Coronary artery (tissue), 2 donors: Measurements from ENCODE around the gene OPCML.

Experiments used
- DNase-seq: peaks from one replicate; pipeline ENCODE4 v3.0.0-alpha.2; 2017; ENCODE audit warnings: low spot score
- H3K27ac ChIP-seq, 2 donors: fragments of 200-600 bp; sonication (generic); one replicate each; pipeline ENCODE4 v1.5.1; 2016 to 2019
- H3K4me3 ChIP-seq: fragments of 200-600 bp; sonication (generic); 2 replicates; pipeline ENCODE4 v1.5.1; 2016; ENCODE audit warnings: mild to moderate bottlenecking, moderate library complexity
- CTCF ChIP-seq: fragments of 200-600 bp; sonication (generic); IDR thresholded peaks from one replicate; pipeline ENCODE4 v1.5.1; 2019; ENCODE audit warnings: antibody characterized with exemption

OPCML gene

GRCh38 chr11:132987936-132988335 is 544.4 kb downstream of the OPCML start:
- no peak overlapping the region for H3K27ac ChIP-seq
- no peak for TF ChIP-seq CTCF
- DNase-seq: no peak

GRCh38 chr11:132983641-132983978 is 548.7 kb downstream of the OPCML start:
- Histone ChIP-seq H3K4me3 (no peak overlapping the region), H3K27ac (no peak overlapping the region)
- TF ChIP-seq CTCF: no peak
- DNase-seq: no peak

More at GRCh38 chr11:132987936-132988335, 544.4 kb downstream of the OPCML start:
- H3K4me3 ChIP-seq: no peak overlapping the region

- DNase-seq: no peak
- TF ChIP-seq CTCF: no peak
- Histone ChIP-seq H3K27ac (no peak overlapping the region), H3K4me3 (no peak overlapping the region)
These were observed 549.3 kb downstream of the OPCML start for GRCh38 chr11:132982772-132983640.

- Histone ChIP-seq H3K4me3 (no peak overlapping the region), H3K27ac (no peak overlapping the region)
- no peak for TF ChIP-seq CTCF
- no peak for DNase-seq
These were observed 551.0 kb downstream of the OPCML start for GRCh38 chr11:132981131-132981956.

GRCh38 chr11:132980670-132981069 is 551.6 kb downstream of the OPCML start:
- DNase-seq: no peak
- no peak for TF ChIP-seq CTCF
- Histone ChIP-seq H3K4me3 (no peak overlapping the region), H3K27ac (no peak overlapping the region)

GRCh38 chr11:132977746-132978145 is 554.6 kb downstream of the OPCML start:
- DNase-seq: no peak
- TF ChIP-seq CTCF: no peak
- H3K4me3 ChIP-seq: no peak overlapping the region
- no peak overlapping the region for H3K27ac ChIP-seq
